A673 (cell line): ENCODE measurements around the gene ASH1L. TPM values are rescaled to one million over a fixed set of nuclear protein-coding genes. Genes with fewer than 3 reads are reported as not detected.
"Not testable (repeated sequence)": the region's sequence is repeated elsewhere in the genome, so short reads cannot be mapped to it uniquely, and the experiment has no call there.

Experiments
- BruUV-seq: library from RNA; stranded (reverse); fragments of 400-500 nt; replicated peaks from 2 replicates; lab custom pipeline; 2021; lab: Mats Ljungman, UMichigan
- CTCF ChIA-PET: fragments of 300-600 bp; sonication (Branson Sonifier 250); formaldehyde crosslinking; loops from one replicate; lab custom pipeline; 2022; ENCODE audit warnings: antibody characterized with exemption; lab: Charles Lee
- POLR2A ChIA-PET: fragments of 300-600 bp; sonication (Branson Sonifier 250); formaldehyde crosslinking; loops from one replicate; lab custom pipeline; 2022; ENCODE audit warnings: antibody characterized with exemption; ENCODE audit not compliant: low non-redundant PET; lab: Charles Lee
- DNase-seq: peaks from one replicate; pipeline ENCODE4 v3.0.0-alpha.2; 2015; ENCODE audit warnings: low spot score
- H3K27ac ChIP-seq: fragments of 200-600 bp; sonication (generic); 2 replicates; pipeline ENCODE4 v1.5.1; 2016; ENCODE audit warnings: mixed run types, low read depth, mild to moderate bottlenecking, mixed read lengths, antibody characterized with exemption, low read length; ENCODE audit not compliant: poor library complexity, severe bottlenecking
- H3K27me3 ChIP-seq: fragments of 200-600 bp; sonication (generic); replicated peaks from 2 replicates; pipeline ENCODE4 v1.6.1; 2017; ENCODE audit warnings: mixed run types, low read depth, mild to moderate bottlenecking, mixed read lengths, antibody characterized with exemption, low read length; ENCODE audit not compliant: insufficient read depth, poor library complexity
- H3K36me3 ChIP-seq: fragments of 200-600 bp; sonication (generic); 2 replicates; pipeline ENCODE4 v1.6.1; 2016; ENCODE audit warnings: mixed run types, mild to moderate bottlenecking, mixed read lengths, antibody characterized with exemption, low read length; ENCODE audit not compliant: insufficient read depth, poor library complexity, severe bottlenecking
- H3K4me1 ChIP-seq: fragments of 200-600 bp; sonication (generic); 2 replicates; pipeline ENCODE4 v1.6.1; 2017; ENCODE audit warnings: mixed run types, mild to moderate bottlenecking, mixed read lengths, antibody characterized with exemption, low read length; ENCODE audit not compliant: insufficient read depth, poor library complexity, severe bottlenecking
- H3K4me3 ChIP-seq: fragments of 200-600 bp; sonication (generic); 2 replicates; pipeline ENCODE4 v1.5.1; 2016; ENCODE audit warnings: low read depth, mixed run types, mild to moderate bottlenecking, mixed read lengths, low read length; ENCODE audit not compliant: poor library complexity, severe bottlenecking
- H3K9me3 ChIP-seq: fragments of 200-600 bp; sonication (generic); 2 replicates; pipeline ENCODE4 v1.6.1; 2016; ENCODE audit warnings: mixed run types, low read depth, mild to moderate bottlenecking, mixed read lengths, antibody characterized with exemption, low read length; ENCODE audit not compliant: poor library complexity, severe bottlenecking
- CTCF ChIP-seq: fragments of 300-800, 200-600 bp; sonication (generic); conservative IDR thresholded peaks from 2 replicates; pipeline ENCODE4 v1.5.1; 2017; ENCODE audit warnings: low read depth, mild to moderate bottlenecking, antibody characterized with exemption, low read length, moderate library complexity, mixed read lengths
- EZH2 ChIP-seq: fragments of 200-600 bp; sonication (generic); IDR thresholded peaks from 2 replicates; pipeline ENCODE4 v1.6.1; 2017; ENCODE audit warnings: borderline replicate concordance, low read depth, mild to moderate bottlenecking, mixed read lengths, antibody characterized with exemption, low read length; ENCODE audit not compliant: poor library complexity, severe bottlenecking
- intact Hi-C: fragments of 100-400 bp; cut with micrococcal nuclease; formaldehyde crosslinking; loops from one replicate; pipeline ENCODE4 v1.10.0; 2022; ENCODE audit not compliant: unreplicated experiment
- total RNA-seq: library from RNA; stranded (reverse); gene quantifications from 2 replicates; pipeline ENCODE4 v1.2.3, GENCODE V29; 2021

ASH1L gene
- total RNA-seq, 1 experiment from 2014 or later = 49.6 TPM

- peaks cover 9% of the 10 kb centered on the region for H3K36me3 ChIP-seq
- H3K27me3 ChIP-seq = no peaks in the 10 kb centered on the region
- H3K4me1 ChIP-seq = no peaks in the 10 kb centered on the region
- no peak overlapping the region for H3K27ac ChIP-seq
- DNase-seq = no peak
- no TSS peak for BruUV-seq
- intact Hi-C loops = no loop called here
- no peaks in the 10 kb centered on the region for H3K9me3 ChIP-seq
- CTCF ChIA-PET = no interaction called here
- H3K4me3 ChIP-seq = no peak overlapping the region
- POLR2A ChIA-PET = no interaction called here
- TF ChIP-seq EZH2 = no peak
- no peak for TF ChIP-seq CTCF
Observed at GRCh38 chr1:155608888-155609225, 46.3 kb upstream of the ASH1L start.

DNA sequence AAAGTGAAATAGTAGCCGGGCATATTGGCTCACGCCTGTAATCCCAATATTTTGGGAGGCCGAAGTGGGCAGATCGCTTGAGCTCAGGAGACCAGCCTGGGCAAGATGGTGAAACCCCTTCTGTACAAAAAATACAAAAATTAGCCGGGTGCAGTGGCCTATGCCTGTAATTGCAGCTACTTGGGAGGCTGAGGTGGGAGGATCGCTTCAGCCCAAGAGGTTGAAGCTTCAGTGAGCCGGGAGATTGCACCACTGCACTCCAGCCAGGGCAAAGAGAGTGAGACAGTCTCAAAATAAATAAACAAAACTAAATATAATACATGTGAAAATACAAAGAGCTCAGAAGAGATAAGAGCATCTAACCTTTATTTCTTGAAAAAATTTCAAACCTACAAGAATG, 45.1 kb upstream of the ASH1L start:
- Histone ChIP-seq H3K36me3 (peaks cover 7% of the 10 kb centered on the region), H3K4me3 (no peak overlapping the region), H3K27ac (no peak overlapping the region), H3K27me3 (no peaks in the 10 kb centered on the region), H3K4me1 (no peaks in the 10 kb centered on the region), H3K9me3 (no peaks in the 10 kb centered on the region)
- intact Hi-C loops = no loop called here
- ChIA-PET CTCF (interaction anchor here (0.7 kb wide), 1 partner anchor 270 kb away, joined by 13 read pairs; no protein-coding TSS in a partner anchor), POLR2A (no interaction called here)
- TF ChIP-seq CTCF (no peak), EZH2 (no peak)
- no TSS peak for BruUV-seq
- DNase-seq = peak; percentile 32

- H3K27ac ChIP-seq, POLR2A ChIA-PET, BruUV-seq, H3K4me1 ChIP-seq, H3K36me3 ChIP-seq, H3K4me3 ChIP-seq, H3K9me3 ChIP-seq, H3K27me3 ChIP-seq, DNase-seq, CTCF ChIA-PET: not testable (repeated sequence)
- intact Hi-C loops = loop anchor here (10.0 kb wide), 4 partner anchors 45 to 425 kb away; partner anchors contain the start of genes KRTCAP2, MTX1, RUSC1 and THBS3
Observed at GRCh38 chr1:155599828-155600572, 37.4 kb upstream of the ASH1L start.
